Heart right ventricle (tissue), 16 donors: ENCODE measurements around the gene SV2C. TPM values are rescaled to one million over a fixed set of nuclear protein-coding genes. Genes with fewer than 3 reads are reported as not detected.
A peak's percentile ranks its signal among the peaks of the same experiment; 100 is the strongest.
"Not testable (repeated sequence)": the region's sequence is repeated elsewhere in the genome, so short reads cannot be mapped to it uniquely, and the experiment has no call there.

Source experiments
- ATAC-seq, 8 donors: fragments of 200-7000 bp; cut with Tn5 transposase; one replicate each; pipeline ENCODE4 v1.9.1; 2020; ENCODE audit warnings: mild to moderate bottlenecking in 8 of 8, moderate library complexity in 8 of 8, moderate number of reproducible peaks in 1 of 8
- DNase-seq, 2 donors: peaks; one replicate each; pipeline ENCODE4 v3.0.0-alpha.2; 2020
- H3K27ac ChIP-seq, 10 donors: fragments of 200-600 bp; sonication (generic) in 2 of 10; one replicate each; pipeline versions ENCODE4 v1.5.0 to v1.8.0; 2020 to 2022; ENCODE audit warnings: mild to moderate bottlenecking in 3 of 10
- H3K27me3 ChIP-seq, 7 donors: fragments of 200-600 bp; one replicate each; pipeline ENCODE4 v1.8.0; 2021 to 2022; ENCODE audit warnings: mild to moderate bottlenecking in 2 of 7
- H3K36me3 ChIP-seq, 9 donors: fragments of 200-600 bp; sonication (generic) in 1 of 9; one replicate each; pipeline versions ENCODE4 v1.5.0 to v1.8.0; 2020 to 2022; ENCODE audit warnings: mild to moderate bottlenecking in 2 of 9
- H3K4me1 ChIP-seq, 9 donors: fragments of 200-600 bp; sonication (generic) in 1 of 9; one replicate each; pipeline versions ENCODE4 v1.5.0 to v1.8.0; 2020 to 2022; ENCODE audit warnings: mild to moderate bottlenecking in 4 of 9
- H3K4me3 ChIP-seq, 10 donors: fragments of 200-600 bp; sonication (generic) in 2 of 10; one replicate each; pipeline versions ENCODE4 v1.5.0 to v1.8.0; 2020 to 2022; ENCODE audit warnings: mild to moderate bottlenecking in 7 of 10, moderate library complexity in 2 of 10
- H3K9me3 ChIP-seq, 11 donors: fragments of 200-600 bp in 10 of 11; sonication (generic) in 2 of 11; one replicate each; pipeline versions ENCODE4 v1.5.0 to v1.8.0; 2013 to 2022; ENCODE audit warnings: mild to moderate bottlenecking in 2 of 11, control low read depth in 1 of 11, moderate library complexity in 1 of 11
- WGBS, 2 donors: extraction: QIAGEN DNeasy Blood & Tissue Kit; methylation state at CpG; one replicate each; pipeline ENCODE4 v1.1.7; 2013; ENCODE audit warnings: inconsistent platforms in 1 of 2; 5-methylcytosine and 5-hydroxymethylcytosine counted together
- intact Hi-C, 10 donors: fragments of 100-400 bp; cut with DNase I; formaldehyde crosslinking; loops; one replicate each; pipeline versions ENCODE4 v1.11.1 to v1.14.2; 2022
- polyA plus RNA-seq, 2 donors: library from polyadenylated mRNA; stranded (reverse); fragments of 200-250 nt; gene quantifications; one replicate each; pipeline ENCODE4 v1.2.3, GENCODE V29; 2013
- total RNA-seq, 10 donors: library from RNA; stranded (reverse); fragmentation: NEBNext Ultra II Directional in 3 of 10; extraction: Animal tissue kit (Norgen Biotek cat#: 25700) in 3 of 10; gene quantifications; one replicate each; pipeline versions ENCODE4 v1.2.1 to v1.2.4, GENCODE V29; 2021 to 2023
- TF ChIP-seq, protein P1 (sequence below), 9 donors: fragments of 200-600 bp; sonication (generic) in 2 of 9; IDR thresholded peaks; one replicate each; pipeline versions ENCODE4 v1.5.0 to v1.8.0; 2021 to 2022; ENCODE audit warnings: antibody characterized with exemption in 9 of 9, mild to moderate bottlenecking in 5 of 9, moderate library complexity in 1 of 9
- donor health status: Arrhythmogenic right ventricular cardiomyopathy.
- donor health status: ischemic (EF 13 %, LVEDD 7.1; RV severe dilation, severe dysfunction).
- donor health status: healthy with polysubstance abuse.
- donor health status: DM: no; HTN: yes; CAD: no.
- donor health status: DM: no; HTN: no; CAD: no.
- donor health status: ischemic (EF 25% LVEDD 6.9; RV normal size, moderate dysfunction).
- donor health status: ischemic (EF 25% LVEDD 5.7; RV mildly dilated, moderate dysfunction).
- donor health status: healthy.
- donor health status: DM: yes; HTN: yes; CAD: no.
- donor health status: Ischemic cardiomyopathy.
- donor health status: ischemic (EF 35%, LVEDD 5.7; RV mildly dilated, moderate dysfunction).
- donor health status: nonischemic (EF 11% LVEDD 7.7; RV severe dilation, severe dysfunction).
- donor health status: DM: yes; HTN: yes; CAD: no.
- donor health status: PGD.
- donor health status: ischemic (EF 29% LVEDD 5.4; RV normal size, mild dysfunction).
- donor health status: nonischemic (EF 23%, LVEDD 6.1; RV moderate dilation, normal function).

Gene SV2C
- total and polyA plus RNA-seq, 12 donors, result 0.09 to 1.2 (median 0.24) TPM; not detected in 4

DNA sequence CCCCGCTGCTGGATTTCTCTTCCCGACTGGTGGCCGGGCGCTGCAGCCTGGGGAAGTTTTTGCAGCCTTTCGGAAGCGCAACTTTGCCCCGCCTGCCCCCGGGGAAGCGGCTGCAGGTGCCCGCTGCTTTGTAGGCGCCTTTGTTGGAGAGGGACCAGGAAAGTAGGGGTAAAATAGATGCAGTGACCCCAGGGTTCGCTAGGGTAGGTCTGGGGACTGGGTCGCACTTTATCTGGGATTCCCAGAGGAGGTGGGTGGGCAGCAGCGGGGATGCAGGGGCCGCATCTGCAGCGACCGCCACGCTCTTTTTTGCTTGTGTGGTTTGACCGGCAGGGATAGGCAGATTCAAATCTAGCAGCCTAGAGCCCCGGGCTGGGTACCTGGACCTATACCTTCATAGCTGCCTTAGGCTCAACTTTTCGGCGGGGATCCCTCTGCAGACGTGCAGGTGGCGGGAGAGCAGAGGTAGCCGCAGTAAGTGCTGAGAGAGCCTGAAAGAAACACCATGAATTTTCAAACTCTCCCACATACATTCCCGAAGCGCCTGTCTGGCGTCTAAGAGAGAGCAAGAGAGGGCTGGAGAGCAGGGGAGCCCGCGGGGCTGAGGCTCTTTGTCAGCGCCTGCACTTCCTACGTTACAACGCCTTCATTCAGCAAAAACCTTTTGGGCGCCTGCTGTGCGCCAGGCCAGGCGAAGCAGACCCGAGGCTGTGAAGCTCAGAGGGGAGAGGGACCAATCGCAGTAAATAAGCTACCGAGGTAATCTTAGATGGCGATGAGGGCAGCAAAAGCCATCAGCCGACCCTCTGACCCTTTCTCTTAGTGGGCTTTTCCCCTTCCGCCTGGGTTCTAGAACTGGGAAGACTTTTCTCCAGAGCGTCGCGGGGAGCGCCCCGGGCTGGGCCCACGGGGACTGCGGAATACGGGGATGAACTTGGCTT lies 642 bp downstream of the SV2C start:
- TF ChIP-seq, protein P1, sequence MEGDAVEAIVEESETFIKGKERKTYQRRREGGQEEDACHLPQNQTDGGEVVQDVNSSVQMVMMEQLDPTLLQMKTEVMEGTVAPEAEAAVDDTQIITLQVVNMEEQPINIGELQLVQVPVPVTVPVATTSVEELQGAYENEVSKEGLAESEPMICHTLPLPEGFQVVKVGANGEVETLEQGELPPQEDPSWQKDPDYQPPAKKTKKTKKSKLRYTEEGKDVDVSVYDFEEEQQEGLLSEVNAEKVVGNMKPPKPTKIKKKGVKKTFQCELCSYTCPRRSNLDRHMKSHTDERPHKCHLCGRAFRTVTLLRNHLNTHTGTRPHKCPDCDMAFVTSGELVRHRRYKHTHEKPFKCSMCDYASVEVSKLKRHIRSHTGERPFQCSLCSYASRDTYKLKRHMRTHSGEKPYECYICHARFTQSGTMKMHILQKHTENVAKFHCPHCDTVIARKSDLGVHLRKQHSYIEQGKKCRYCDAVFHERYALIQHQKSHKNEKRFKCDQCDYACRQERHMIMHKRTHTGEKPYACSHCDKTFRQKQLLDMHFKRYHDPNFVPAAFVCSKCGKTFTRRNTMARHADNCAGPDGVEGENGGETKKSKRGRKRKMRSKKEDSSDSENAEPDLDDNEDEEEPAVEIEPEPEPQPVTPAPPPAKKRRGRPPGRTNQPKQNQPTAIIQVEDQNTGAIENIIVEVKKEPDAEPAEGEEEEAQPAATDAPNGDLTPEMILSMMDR (IDR thresholded peaks at IDR 0.05), result no peak
- WGBS, 2 donors, result 1% methylated on average over 50 of the region's 50 CpGs
- DNase-seq, result no peak
- ATAC-seq, result peak in 1 of 8 donors; percentile 37
- intact Hi-C loops, result no loop called here
- Histone ChIP-seq H3K27ac (no peak overlapping the region), H3K4me1 (peaks cover 0 to 26% (median 14%) of the 10 kb centered on the region in 9 donors), H3K9me3 (no peaks in the 10 kb centered on the region), H3K27me3 (peaks cover 20 to 100% (median 85%) of the 10 kb centered on the region in 7 donors), H3K4me3 (peak overlapping the region in 9 of 10 donors; percentile 4 to 48 (median 37)), H3K36me3 (no peaks in the 10 kb centered on the region)

DNA sequence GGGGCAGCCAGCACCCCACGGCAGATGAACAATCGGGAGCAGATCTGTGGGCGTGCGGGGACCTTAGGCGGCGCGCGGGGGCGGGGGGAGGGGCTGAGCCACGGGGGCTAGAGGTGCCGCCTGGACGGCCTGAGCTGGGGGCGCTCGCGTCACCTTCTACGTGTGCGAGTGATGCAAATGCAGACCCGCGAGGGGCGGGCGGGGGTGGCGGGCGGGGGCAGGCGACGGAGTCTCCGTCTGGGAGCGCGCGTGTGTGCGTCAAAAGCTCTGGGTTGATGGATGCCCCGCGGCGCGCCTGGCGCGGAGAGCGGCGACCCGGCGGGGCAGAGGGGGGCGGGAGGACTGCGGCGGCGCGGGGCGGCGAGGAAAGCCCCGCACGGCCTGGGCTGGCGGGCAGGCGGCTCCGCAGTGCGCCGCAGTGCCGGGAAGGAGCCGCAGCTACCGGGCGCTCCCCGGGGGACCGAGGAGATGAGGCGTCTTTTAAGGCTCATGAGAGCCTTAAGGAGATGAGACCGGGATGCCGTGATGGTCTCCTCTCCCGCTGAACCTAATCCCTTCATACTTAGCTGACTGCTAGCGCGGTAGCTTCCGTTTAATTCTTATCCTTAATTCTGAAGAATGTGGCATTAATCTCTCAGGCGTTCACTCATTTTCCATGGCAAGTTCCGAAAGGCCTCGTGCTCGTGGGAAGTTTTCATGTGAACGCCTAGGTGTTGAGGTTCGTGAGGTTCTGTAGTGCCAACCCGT lies 1.5 kb downstream of the SV2C start:
- no peaks in the 10 kb centered on the region for H3K9me3 ChIP-seq
- H3K4me3 ChIP-seq, result peak overlapping the region in 5 of 10 donors; percentile 8 to 48 (median 15)
- intact Hi-C loops, result no loop called here
- H3K36me3 ChIP-seq, result no peaks in the 10 kb centered on the region
- 2% methylated on average over 72 to 74 of the region's 74 CpGs for WGBS, 2 donors
- peaks cover 20 to 97% (median 88%) of the 10 kb centered on the region in 7 donors for H3K27me3 ChIP-seq
- no peak overlapping the region for H3K27ac ChIP-seq
- H3K4me1 ChIP-seq, result peaks cover 0 to 26% (median 14%) of the 10 kb centered on the region in 9 donors
- TF ChIP-seq, protein P1 (IDR thresholded peaks at IDR 0.05), result no peak
- DNase-seq (no peak), ATAC-seq (peak in 1 of 8 donors; percentile 45)

DNA sequence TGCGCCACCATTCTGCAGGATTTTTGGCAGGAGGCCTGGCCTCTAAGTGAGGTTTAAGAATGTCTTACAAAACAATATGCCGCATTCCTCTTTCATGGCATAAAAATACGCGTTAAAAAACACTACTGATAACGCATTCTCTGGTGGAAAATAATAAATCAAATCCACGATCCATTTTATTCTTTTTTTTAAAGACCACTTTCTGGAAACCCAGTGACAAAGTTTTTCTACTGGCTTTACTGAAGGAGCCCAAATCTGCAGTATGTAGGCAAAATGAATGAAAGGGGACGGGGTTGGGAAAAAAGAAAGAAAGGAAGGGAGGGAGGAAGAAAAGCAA lies 2.0 kb downstream of the SV2C start:
- no peak overlapping the region for H3K27ac ChIP-seq
- TF ChIP-seq, protein P1 (IDR thresholded peaks at IDR 0.05), result no peak
- intact Hi-C loops, result no loop called here
- no peaks in the 10 kb centered on the region for H3K36me3 ChIP-seq
- H3K27me3 ChIP-seq, result peaks cover 20 to 98% (median 83%) of the 10 kb centered on the region in 7 donors
- H3K4me1 ChIP-seq, result peaks cover 0 to 26% (median 14%) of the 10 kb centered on the region in 9 donors
- no peaks in the 10 kb centered on the region for H3K9me3 ChIP-seq
- 29 to 35% methylated on average over 7 of the region's 7 CpGs for WGBS, 2 donors
- DNase-seq (no peak), ATAC-seq (no peak)
- H3K4me3 ChIP-seq, result peak overlapping the region in 1 of 10 donors; percentile 48

DNA sequence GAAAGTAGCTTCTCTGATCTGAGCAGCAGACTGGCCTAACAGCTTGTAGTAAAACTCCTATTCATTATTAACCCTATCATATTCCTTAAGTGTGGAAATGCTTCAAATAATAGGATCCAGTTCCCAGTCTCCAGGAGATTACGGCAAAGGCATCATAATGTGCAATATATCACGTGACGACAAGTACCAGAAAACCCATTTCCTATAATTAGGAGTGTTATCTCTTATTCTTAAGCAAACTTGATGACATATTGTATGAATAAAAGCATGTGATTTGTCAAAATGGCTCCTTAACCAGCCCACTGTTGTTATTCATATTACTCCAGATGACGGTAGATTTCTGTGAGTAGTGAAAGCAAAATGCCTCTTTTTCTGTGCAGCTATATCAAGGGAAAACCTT lies 2.9 kb downstream of the SV2C start:
- intact Hi-C loops, result no loop called here
- Histone ChIP-seq H3K36me3 (no peaks in the 10 kb centered on the region), H3K9me3 (no peaks in the 10 kb centered on the region), H3K27me3 (peaks cover 20 to 96% (median 74%) of the 10 kb centered on the region in 7 donors), H3K27ac (no peak overlapping the region), H3K4me1 (peaks cover 0 to 26% (median 14%) of the 10 kb centered on the region in 9 donors), H3K4me3 (no peak overlapping the region)
- ATAC-seq, result no peak
- DNase-seq, result no peak
- TF ChIP-seq, protein P1 (IDR thresholded peaks at IDR 0.05), result no peak
- 45 to 51% methylated on average over 4 of the region's 4 CpGs for WGBS, 2 donors

DNA sequence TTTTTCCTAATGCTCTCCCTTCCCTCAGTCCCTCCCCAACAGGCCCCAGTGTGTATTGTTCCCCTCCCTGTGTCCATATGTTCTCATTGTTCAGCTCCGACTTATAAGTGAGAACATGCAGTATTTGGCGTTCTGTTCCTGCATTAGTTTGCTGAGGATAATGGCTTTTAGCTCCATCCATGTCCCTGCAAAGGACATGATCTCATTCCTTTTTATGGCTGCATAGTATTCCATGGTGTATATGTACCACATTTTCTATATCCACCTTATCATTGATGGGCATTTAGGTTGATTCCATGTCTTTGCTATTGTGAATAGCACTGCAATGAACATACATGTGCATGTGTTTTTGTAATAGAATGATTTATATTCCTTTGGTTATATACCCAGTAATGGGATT lies 6.0 kb downstream of the SV2C start:
- WGBS, 2 donors, result 94% methylated on average over 2 of the region's 2 CpGs
- ATAC-seq, result not testable (repeated sequence)
- H3K27me3 ChIP-seq, result peaks cover 6 to 71% (median 47%) of the 10 kb centered on the region in 7 donors

More for the DNA sequence above, 6.0 kb downstream of the SV2C start:
- H3K27ac ChIP-seq, H3K36me3 ChIP-seq, DNase-seq, H3K9me3 ChIP-seq, H3K4me1 ChIP-seq, intact Hi-C loops, H3K4me3 ChIP-seq: not testable (repeated sequence)
